MM.1S (cell line): ENCODE results near the gene AADACL4.

ENCODE experiments used
- CTCF ChIP-seq: fragments of 300-600 bp; sonication (generic); IDR thresholded peaks from 2 replicates; pipeline ENCODE4 v1.5.1; 2016; ENCODE audit warnings: antibody characterized with exemption, low read length, mixed read lengths
- EZH2phosphoT487 ChIP-seq: fragments of 300-600 bp; sonication (generic); IDR thresholded peaks from 2 replicates; pipeline ENCODE4 v1.6.1; 2018; ENCODE audit warnings: antibody characterized with exemption, low read length

GRCh38 chr1:12656575-12656974 is 12.7 kb downstream of the AADACL4 start:
- TF ChIP-seq CTCF (no peak), EZH2phosphoT487 (no peak)
